CD4-positive, CD25-positive, alpha-beta regulatory T cell (primary cell): ENCODE results near the gene CSK. TPM values are rescaled to one million over a fixed set of nuclear protein-coding genes. Genes with fewer than 3 reads are reported as not detected.
A peak's percentile ranks its signal among the peaks of the same experiment; 100 is the strongest.

Source experiments
- ATAC-seq, 2 donors: fragments of 150-1000 bp; cut with Tn5 transposase; one replicate each; pipeline ENCODE4 v1.10.0; 2021; ENCODE audit warnings: low read depth in 2 of 2, moderate number of reproducible peaks in 2 of 2, moderate library complexity in 1 of 2
- DNase-seq, 3 donors: peaks; one replicate each; pipeline versions ENCODE4 v3.0.0 to v3.0.0-alpha.2; 2012 to 2022; ENCODE audit warnings: mixed read lengths in 1 of 3
- H3K27ac ChIP-seq: one replicate; pipeline ENCODE4 v1.7.0; 2013; ENCODE audit warnings: mild to moderate bottlenecking, low read length; ENCODE audit not compliant: insufficient read depth, poor library complexity, severe bottlenecking
- H3K27me3 ChIP-seq: one replicate; pipeline ENCODE4 v1.7.0; 2013; ENCODE audit warnings: low read length; ENCODE audit not compliant: control insufficient read depth, insufficient read depth
- H3K36me3 ChIP-seq: one replicate; pipeline ENCODE4 v1.7.0; 2013; ENCODE audit warnings: mild to moderate bottlenecking, low read length, moderate library complexity; ENCODE audit not compliant: control insufficient read depth, insufficient read depth
- H3K4me1 ChIP-seq: 2 replicates; pipeline ENCODE4 v1.7.0; 2013; ENCODE audit warnings: mild to moderate bottlenecking, low read length; ENCODE audit not compliant: insufficient read depth, control insufficient read depth, poor library complexity, severe bottlenecking
- H3K4me3 ChIP-seq: one replicate; pipeline ENCODE4 v1.7.0; 2013; ENCODE audit warnings: low read depth, mild to moderate bottlenecking, low read length, moderate library complexity
- H3K9me3 ChIP-seq, 2 experiments: 1 replicate in 1 of 2; 2 replicates in 1 of 2; pipeline ENCODE4 v1.7.0; 2013; ENCODE audit warnings: low read length in 2 of 2, mild to moderate bottlenecking in 1 of 2, moderate library complexity in 1 of 2; ENCODE audit not compliant: control insufficient read depth in 2 of 2
- H3K27ac Mint-ChIP-seq, 3 donors: one replicate each; pipeline ENCODE4 v1.8.0; 2020 to 2022; ENCODE audit warnings: mild to moderate bottlenecking in 3 of 3, mixed read lengths in 3 of 3, moderate library complexity in 2 of 3
- H3K27me3 Mint-ChIP-seq: one replicate; pipeline ENCODE4 v1.8.0; 2022; ENCODE audit warnings: mild to moderate bottlenecking, mixed read lengths
- H3K36me3 Mint-ChIP-seq: one replicate; pipeline ENCODE4 v1.8.0; 2020; ENCODE audit warnings: mixed read lengths
- H3K4me1 Mint-ChIP-seq, 4 donors: one replicate each; pipeline ENCODE4 v1.8.0; 2020 to 2022; ENCODE audit warnings: mixed read lengths in 4 of 4, mild to moderate bottlenecking in 1 of 4
- H3K4me3 Mint-ChIP-seq, 4 donors: one replicate each; pipeline ENCODE4 v1.8.0; 2020 to 2022; ENCODE audit warnings: mild to moderate bottlenecking in 4 of 4, mixed read lengths in 4 of 4, moderate library complexity in 3 of 4
- H3K9me3 Mint-ChIP-seq, 7 donors: one replicate each; pipeline ENCODE4 v1.8.0; 2020 to 2022; ENCODE audit warnings: mixed read lengths in 7 of 7, mild to moderate bottlenecking in 3 of 7, moderate library complexity in 2 of 7
- polyA plus RNA-seq, 4 donors: library from polyadenylated mRNA; unstranded; fragments of 300-500 nt; fragmentation: Illumina TruSeq; gene quantifications; one replicate each; pipeline ENCODE4 v1.2.3, GENCODE V29; 2021
- total RNA-seq: library from RNA; stranded (reverse); gene quantifications from one replicate; pipeline ENCODE4 v1.2.3, GENCODE V29; 2022

The CSK gene
- total and polyA plus RNA-seq, 5 donors from 2014 or later: 131 to 257 (median 148) TPM

- Histone ChIP-seq H3K9me3 (no peaks in the 10 kb centered on the region), H3K27me3 (no peaks in the 10 kb centered on the region), H3K27ac (peak overlapping the region; percentile 83), H3K4me1 (peaks cover 48% of the 10 kb centered on the region), H3K4me3 (peak overlapping the region; percentile 57), H3K36me3 (peaks cover 27% of the 10 kb centered on the region)
- DNase-seq (peak; percentile 20 to 88 (median 58)), ATAC-seq (peak; percentile 59 to 68)
- Mint-ChIP-seq H3K4me3 (peak overlapping the region; percentile 65 to 91 (median 84)), H3K27me3 (no peaks in the 10 kb centered on the region), H3K9me3 (peaks cover 0 to 1% (median 0%) of the 10 kb centered on the region in 7 donors), H3K27ac (peak overlapping the region; percentile 95 to 99 (median 97)), H3K36me3 (peaks cover 29% of the 10 kb centered on the region), H3K4me1 (peaks cover 5 to 66% (median 36%) of the 10 kb centered on the region in 4 donors)
Observed at GRCh38 chr15:74845208-74845568, 63.3 kb downstream of the CSK start.

GRCh38 chr15:74845581-74845980 is 63.7 kb downstream of the CSK start:
- ATAC-seq (peak; percentile 22 to 27), DNase-seq (peak in 2 of 3 donors; percentile 36 to 74)
- H3K27ac Mint-ChIP-seq: peak overlapping the region; percentile 95 to 99 (median 97)
- Histone ChIP-seq H3K36me3 (peaks cover 31% of the 10 kb centered on the region), H3K4me3 (peak overlapping the region; percentile 57), H3K9me3 (no peaks in the 10 kb centered on the region), H3K27me3 (no peaks in the 10 kb centered on the region), H3K27ac (peak overlapping the region; percentile 83), H3K4me1 (peaks cover 48% of the 10 kb centered on the region)
- no peaks in the 10 kb centered on the region for H3K27me3 Mint-ChIP-seq
- peak overlapping the region; percentile 65 to 91 (median 84) for H3K4me3 Mint-ChIP-seq
- H3K4me1 Mint-ChIP-seq: peaks cover 5 to 62% (median 36%) of the 10 kb centered on the region in 4 donors
- H3K9me3 Mint-ChIP-seq: peaks cover 0 to 1% (median 0%) of the 10 kb centered on the region in 7 donors
- peaks cover 32% of the 10 kb centered on the region for H3K36me3 Mint-ChIP-seq

GRCh38 chr15:74847432-74847831 is 65.6 kb downstream of the CSK start:
- H3K4me1 ChIP-seq: peaks cover 34% of the 10 kb centered on the region
- DNase-seq: no peak
- H3K27ac Mint-ChIP-seq: peak overlapping the region in 2 of 3 donors; percentile 73 to 82
- no peak for ATAC-seq
- peak overlapping the region in 1 of 4 donors; percentile 87 for H3K4me3 Mint-ChIP-seq
- peaks cover 0 to 1% (median 0%) of the 10 kb centered on the region in 7 donors for H3K9me3 Mint-ChIP-seq
- H3K4me3 ChIP-seq: no peak overlapping the region
- no peaks in the 10 kb centered on the region for H3K27me3 Mint-ChIP-seq
- H3K27ac ChIP-seq: no peak overlapping the region
- no peaks in the 10 kb centered on the region for H3K9me3 ChIP-seq
- H3K36me3 ChIP-seq: peaks cover 50% of the 10 kb centered on the region
- peaks cover 31% of the 10 kb centered on the region for H3K36me3 Mint-ChIP-seq
- H3K4me1 Mint-ChIP-seq: peaks cover 5 to 44% (median 23%) of the 10 kb centered on the region in 4 donors
- no peaks in the 10 kb centered on the region for H3K27me3 ChIP-seq

GRCh38 chr15:74850393-74850792 is 68.5 kb downstream of the CSK start:
- peaks cover 0 to 1% (median 0%) of the 10 kb centered on the region in 7 donors for H3K9me3 Mint-ChIP-seq
- Histone ChIP-seq H3K36me3 (peaks cover 73% of the 10 kb centered on the region), H3K4me3 (no peak overlapping the region), H3K27me3 (no peaks in the 10 kb centered on the region), H3K9me3 (no peaks in the 10 kb centered on the region), H3K27ac (no peak overlapping the region), H3K4me1 (peaks cover 9% of the 10 kb centered on the region)
- no peak overlapping the region for H3K4me3 Mint-ChIP-seq
- H3K27ac Mint-ChIP-seq: peak overlapping the region in 1 of 3 donors; percentile 20
- peaks cover 3 to 19% (median 10%) of the 10 kb centered on the region in 4 donors for H3K4me1 Mint-ChIP-seq
- H3K36me3 Mint-ChIP-seq: peaks cover 38% of the 10 kb centered on the region
- DNase-seq: no peak
- no peaks in the 10 kb centered on the region for H3K27me3 Mint-ChIP-seq
- ATAC-seq: no peak

- H3K4me3 Mint-ChIP-seq: no peak overlapping the region
- Histone ChIP-seq H3K9me3 (no peaks in the 10 kb centered on the region), H3K27me3 (no peaks in the 10 kb centered on the region), H3K27ac (no peak overlapping the region), H3K4me3 (no peak overlapping the region), H3K4me1 (peaks cover 3% of the 10 kb centered on the region), H3K36me3 (peaks cover 76% of the 10 kb centered on the region)
- peaks cover 0 to 1% (median 0%) of the 10 kb centered on the region in 7 donors for H3K9me3 Mint-ChIP-seq
- DNase-seq: no peak
- peaks cover 41% of the 10 kb centered on the region for H3K36me3 Mint-ChIP-seq
- no peak overlapping the region for H3K27ac Mint-ChIP-seq
- peaks cover 0 to 16% (median 8%) of the 10 kb centered on the region in 4 donors for H3K4me1 Mint-ChIP-seq
- ATAC-seq: no peak
- H3K27me3 Mint-ChIP-seq: no peaks in the 10 kb centered on the region
Observed at GRCh38 chr15:74851960-74852359, 70.1 kb downstream of the CSK start.

Other genes with a start within 250 kb of the CSK start
- gene ARID3B, start 240.9 kb upstream of the CSK start, total RNA-seq: 63.5 TPM
- 10 to 100 TPM in 2 of 4 donors, 1 to 10 TPM in 2; 9.7 to 11.2 (median 10.5) TPM for gene ARID3B, start 240.9 kb upstream of the CSK start, polyA plus RNA-seq
- gene CLK3, start 166.2 kb upstream of the CSK start, total RNA-seq: 289 TPM
- 10 to 100 TPM; 58.4 to 79.7 (median 75.0) TPM for gene CLK3, start 166.2 kb upstream of the CSK start, polyA plus RNA-seq
- gene EDC3, start 86.1 kb upstream of the CSK start, total RNA-seq: 22.3 TPM
- 10 to 100 TPM; 22.2 to 30.2 (median 26.8) TPM for gene EDC3, start 86.1 kb upstream of the CSK start, polyA plus RNA-seq
- gene CYP1A1, start 56.6 kb upstream of the CSK start, total RNA-seq: not detected
- gene CYP1A1, start 56.6 kb upstream of the CSK start, polyA plus RNA-seq: not detected
- not detected for gene CYP1A2, start 33.2 kb upstream of the CSK start, total RNA-seq
- gene CYP1A2, start 33.2 kb upstream of the CSK start, polyA plus RNA-seq: not detected
- not detected for gene LMAN1L, start 30.8 kb downstream of the CSK start, total RNA-seq
- not detected for gene LMAN1L, start 30.8 kb downstream of the CSK start, polyA plus RNA-seq
- 0.35 TPM for gene CPLX3, start 44.5 kb downstream of the CSK start, total RNA-seq
- not detected for gene CPLX3, start 44.5 kb downstream of the CSK start, polyA plus RNA-seq
- gene ULK3, start 61.1 kb downstream of the CSK start, total RNA-seq: 54.4 TPM
- 10 to 100 TPM; 22.5 to 38.1 (median 34.7) TPM for gene ULK3, start 61.1 kb downstream of the CSK start, polyA plus RNA-seq
- 107 TPM for gene SCAMP2, start 91.3 kb downstream of the CSK start, total RNA-seq
- gene SCAMP2, start 91.3 kb downstream of the CSK start, polyA plus RNA-seq: 100 to 1,000 TPM; 145 to 194 (median 159) TPM
- gene MPI, start 108.0 kb downstream of the CSK start, total RNA-seq: 49.6 TPM
- 100 to 1,000 TPM in 2 of 4 donors, 10 to 100 TPM in 2; 77.2 to 108 (median 100.0) TPM for gene MPI, start 108.0 kb downstream of the CSK start, polyA plus RNA-seq
- 79.7 TPM for gene FAM219B, start 124.8 kb downstream of the CSK start, total RNA-seq
- gene FAM219B, start 124.8 kb downstream of the CSK start, polyA plus RNA-seq: 10 to 100 TPM; 22.0 to 26.9 (median 24.8) TPM
- gene COX5A, start 156.0 kb downstream of the CSK start, total RNA-seq: 91.8 TPM
- gene COX5A, start 156.0 kb downstream of the CSK start, polyA plus RNA-seq: 100 to 1,000 TPM; 383 to 512 (median 449) TPM
- gene RPP25, start 174.7 kb downstream of the CSK start, total RNA-seq: 0.54 TPM
- gene RPP25, start 174.7 kb downstream of the CSK start, polyA plus RNA-seq: 1 to 10 TPM; 1.6 to 4.6 (median 2.8) TPM
- gene SCAMP5, start 213.5 kb downstream of the CSK start, total RNA-seq: 1.3 TPM
- under 1 TPM in 2 of 4 donors, not detected in 2; 0.20 to 0.25 TPM for gene SCAMP5, start 213.5 kb downstream of the CSK start, polyA plus RNA-seq
- 11.0 TPM for gene PPCDC, start 241.5 kb downstream of the CSK start, total RNA-seq
- 10 to 100 TPM; 12.3 to 15.5 (median 12.8) TPM for gene PPCDC, start 241.5 kb downstream of the CSK start, polyA plus RNA-seq